ENCODE data around the gene ZNF724. TPM values are rescaled to one million over a fixed set of nuclear protein-coding genes. Genes with fewer than 3 reads are reported as not detected.

Gene ZNF724
- total RNA-seq, 1 donor from 2014 or later = 12.1 TPM

DNA sequence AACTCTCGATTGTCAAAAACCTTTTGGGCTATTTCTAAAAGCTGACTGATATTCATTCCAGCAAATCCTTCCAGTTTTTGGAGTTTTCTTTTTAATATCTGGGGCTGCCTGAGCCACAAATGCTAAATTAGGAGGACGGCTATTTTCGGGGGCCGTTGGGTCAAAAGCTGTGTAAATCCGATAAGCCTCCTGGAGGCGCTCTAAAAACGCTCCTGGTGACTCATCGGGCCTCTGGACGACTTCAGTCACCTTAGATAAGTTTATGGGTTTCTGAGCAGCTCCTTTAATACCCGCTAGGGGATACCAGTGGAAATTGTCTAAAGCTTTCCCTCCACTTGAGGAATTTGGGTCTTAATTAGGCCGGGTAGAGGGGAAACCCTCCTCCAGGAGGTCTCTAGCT, 66.9 kb downstream of the ZNF724 start:
- Mint-ChIP-seq H3K4me3 (ENCODE audit: low read depth) (no peak overlapping the region), H3K27ac (no peak overlapping the region), H3K9me3 (peaks cover 90% of the 10 kb centered on the region), H3K4me1 (ENCODE audit: low read depth) (no peaks in the 10 kb centered on the region), H3K27me3 (ENCODE audit: low read depth) (no peaks in the 10 kb centered on the region), H3K36me3 (ENCODE audit: low read depth) (no peaks in the 10 kb centered on the region)
- DNase-seq (ENCODE audit: low spot score) = no peak
- intact Hi-C loops (cut with micrococcal nuclease) = no loop called here

Other genes with a start within 250 kb of the ZNF724 start
- gene ZNF728, start 247.2 kb downstream of the ZNF724 start, total RNA-seq = not detected in 2 replicates
- gene ZNF730, start 133.4 kb downstream of the ZNF724 start, total RNA-seq = 0.37 and 0.67 TPM in 2 replicates
- 26.5 and 27.2 TPM in 2 replicates for gene ZNF91, start 145.1 kb upstream of the ZNF724 start, total RNA-seq